HS-5 (cell line): ENCODE measurements around the gene LRP1B.

ENCODE experiments used
- DNase-seq: peaks from one replicate; pipeline ENCODE4 v3.0.0-alpha.2; 2012; ENCODE audit warnings: low read depth

Gene LRP1B

GRCh38 chr2:141508806-141509595 is 621.8 kb downstream of the LRP1B start:
- DNase-seq, result no peak

- DNase-seq, result no peak
These were observed 622.6 kb downstream of the LRP1B start for GRCh38 chr2:141508086-141508752.

GRCh38 chr2:141506135-141506534 is 624.7 kb downstream of the LRP1B start:
- DNase-seq, result no peak

GRCh38 chr2:141501752-141502151 is 629.1 kb downstream of the LRP1B start:
- DNase-seq, result no peak

DNA sequence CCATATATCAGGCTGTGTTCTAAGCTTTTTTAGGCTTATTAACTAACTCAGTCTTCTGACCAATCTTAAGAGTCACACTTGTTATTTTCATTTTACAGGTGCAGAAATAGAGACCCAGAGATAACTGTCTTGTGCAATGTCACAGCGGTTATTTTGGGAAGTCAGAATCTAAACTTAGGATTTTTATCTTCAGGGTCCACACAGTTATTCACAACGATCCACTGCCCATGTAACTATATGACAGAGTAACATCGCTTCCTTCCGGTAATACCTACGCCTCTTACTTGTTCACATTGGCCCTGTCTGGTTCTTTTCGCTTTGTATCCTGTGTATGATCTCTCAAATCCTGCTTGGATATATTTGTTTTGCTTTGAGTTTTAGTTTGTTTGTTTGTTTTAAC is 631.7 kb downstream of the LRP1B start:
- DNase-seq, result no peak

- no peak for DNase-seq
These were observed 632.3 kb downstream of the LRP1B start for GRCh38 chr2:141498561-141498960.

DNA sequence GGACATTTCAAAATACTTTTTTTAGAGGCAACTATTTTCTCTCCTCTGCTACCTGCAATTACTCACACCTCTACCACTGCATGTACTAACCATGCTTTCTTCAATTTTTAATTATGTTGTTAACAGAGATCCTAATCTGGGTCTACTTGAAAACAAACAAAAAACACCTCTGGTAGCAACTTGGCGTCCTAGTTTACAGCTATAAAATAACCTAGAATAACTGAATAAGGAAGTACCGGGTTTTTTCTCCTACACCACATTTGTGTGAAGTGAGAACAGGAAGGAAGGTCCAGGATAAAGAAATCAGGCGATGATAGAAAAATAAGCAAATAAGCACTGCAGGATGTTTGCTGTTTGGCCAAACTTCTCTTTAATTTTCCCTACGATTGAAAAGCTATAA is 633.5 kb downstream of the LRP1B start:
- no peak for DNase-seq

DNA sequence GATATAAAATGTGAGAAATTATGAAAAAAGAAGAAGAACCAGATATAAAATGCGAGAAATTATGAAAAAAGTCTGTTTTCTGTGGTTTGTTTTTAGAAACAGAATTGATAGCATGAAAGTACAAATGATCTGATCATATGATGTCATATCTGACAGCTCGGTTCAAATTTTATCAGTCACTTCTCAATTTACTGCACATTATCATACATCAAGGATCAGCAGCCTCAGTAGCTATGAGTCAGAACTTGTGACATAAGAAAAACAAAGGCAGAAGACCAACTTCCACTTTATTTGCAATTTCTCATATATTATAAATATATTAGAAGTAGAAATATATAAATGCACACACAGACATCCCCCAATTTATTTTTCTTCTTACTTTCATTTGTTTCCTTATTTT is 634.0 kb downstream of the LRP1B start:
- no peak for DNase-seq

GRCh38 chr2:141493936-141494335 is 636.9 kb downstream of the LRP1B start:
- no peak for DNase-seq

GRCh38 chr2:141492816-141493215 is 638.0 kb downstream of the LRP1B start:
- no peak for DNase-seq

DNA sequence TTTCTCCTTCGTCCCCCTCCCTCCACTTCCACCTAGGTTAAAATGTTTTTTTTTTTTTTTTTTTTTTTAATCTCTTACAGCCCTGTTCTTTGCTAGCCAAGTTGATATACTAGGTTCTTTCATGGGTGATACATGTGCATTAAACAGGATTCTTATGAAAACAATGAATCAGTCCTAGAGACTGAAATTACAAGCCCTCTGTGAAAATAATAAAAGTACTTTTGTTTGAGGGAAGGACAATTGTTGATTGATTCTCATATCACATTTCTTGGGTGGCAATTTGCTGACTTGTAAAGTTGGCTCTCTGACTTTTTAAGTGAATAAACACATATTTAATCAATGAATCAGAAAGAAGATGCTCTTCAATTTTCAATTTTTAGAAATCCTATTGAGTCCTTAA is 639.9 kb downstream of the LRP1B start:
- DNase-seq, result no peak

DNA sequence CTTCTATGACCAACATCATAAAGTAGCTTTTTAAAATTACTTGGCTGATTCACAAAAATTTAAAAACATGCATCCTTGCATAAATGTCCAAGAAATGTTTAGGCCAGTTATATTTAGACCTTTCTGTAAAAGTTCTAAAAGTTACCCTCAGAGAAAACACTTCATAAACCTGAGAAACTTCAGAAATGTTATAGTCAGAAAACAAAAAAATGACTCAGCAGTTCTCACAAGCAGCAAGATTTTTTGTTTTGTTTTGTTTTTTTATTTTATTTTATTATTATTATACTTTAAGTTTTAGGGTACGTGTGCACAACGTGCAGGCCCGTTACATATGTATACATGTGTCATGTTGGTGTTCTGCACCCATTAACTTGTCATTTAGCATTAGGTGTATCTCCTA is 648.1 kb downstream of the LRP1B start:
- DNase-seq, result no peak

DNA sequence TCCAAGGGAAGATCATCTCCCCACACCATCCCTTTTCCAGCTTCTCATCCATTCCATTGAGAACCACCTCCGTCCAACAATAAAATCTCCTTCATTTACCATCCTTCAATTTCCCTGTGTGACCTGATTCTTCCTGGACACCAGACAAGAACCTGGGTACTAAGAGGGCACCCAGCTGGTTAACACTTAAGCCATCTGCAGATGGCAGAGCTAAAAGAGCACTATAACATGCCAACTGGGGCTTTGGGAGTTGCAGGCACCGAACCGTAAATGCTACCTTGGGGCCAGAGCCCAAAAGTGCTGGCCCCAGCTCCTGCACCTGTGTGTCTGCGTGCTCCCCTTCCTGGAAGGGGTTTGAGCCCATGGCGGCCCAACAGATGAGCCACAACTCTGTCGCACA is 655.0 kb downstream of the LRP1B start:
- no peak for DNase-seq

DNA sequence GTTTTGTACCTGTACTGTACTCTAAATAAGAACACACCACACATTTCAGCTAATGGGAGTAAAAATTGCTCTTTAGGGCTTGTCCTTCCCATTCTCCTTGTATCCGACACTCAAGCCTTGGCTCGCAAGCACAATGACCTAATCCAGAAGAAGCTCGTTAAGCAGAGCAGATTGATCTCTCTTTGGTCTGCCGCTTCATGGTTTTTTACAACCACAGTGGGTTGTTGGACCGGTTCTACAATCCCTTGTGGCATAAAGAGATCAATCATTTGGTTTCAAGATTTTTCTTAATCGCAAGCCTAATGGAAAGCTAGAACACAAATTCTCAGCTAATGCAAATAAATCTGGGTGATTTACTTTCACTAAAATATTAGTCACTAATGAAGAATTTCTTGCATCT is 662.1 kb downstream of the LRP1B start:
- DNase-seq, result no peak

- no peak for DNase-seq
These were observed 663.5 kb downstream of the LRP1B start for GRCh38 chr2:141467331-141467730.

- DNase-seq, result no peak
These were observed 665.8 kb downstream of the LRP1B start for GRCh38 chr2:141464995-141465394.

DNA sequence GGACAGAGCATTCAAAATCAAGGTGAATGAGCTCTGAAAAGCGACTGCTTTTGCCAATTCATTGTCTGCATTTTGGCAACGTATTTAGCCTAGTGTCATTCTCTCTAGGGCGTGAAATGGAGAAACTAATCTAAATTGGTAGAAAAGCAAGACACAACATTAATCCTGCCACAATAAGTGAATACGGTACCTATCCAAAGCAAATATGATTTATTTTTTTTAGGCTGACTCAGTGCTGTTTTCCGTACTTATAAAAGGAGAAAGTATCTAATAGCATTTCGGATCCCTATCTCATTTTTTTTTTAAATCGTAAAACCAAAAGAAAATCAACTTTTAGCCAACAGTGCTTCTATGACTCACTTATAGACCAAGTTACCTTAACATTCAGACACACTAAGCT is 672.5 kb downstream of the LRP1B start:
- DNase-seq, result no peak

GRCh38 chr2:141455877-141456276 is 674.9 kb downstream of the LRP1B start:
- DNase-seq, result no peak

GRCh38 chr2:141455211-141455826 is 675.5 kb downstream of the LRP1B start:
- DNase-seq, result no peak

GRCh38 chr2:141440072-141440635 is 690.7 kb downstream of the LRP1B start:
- DNase-seq, result no peak

DNA sequence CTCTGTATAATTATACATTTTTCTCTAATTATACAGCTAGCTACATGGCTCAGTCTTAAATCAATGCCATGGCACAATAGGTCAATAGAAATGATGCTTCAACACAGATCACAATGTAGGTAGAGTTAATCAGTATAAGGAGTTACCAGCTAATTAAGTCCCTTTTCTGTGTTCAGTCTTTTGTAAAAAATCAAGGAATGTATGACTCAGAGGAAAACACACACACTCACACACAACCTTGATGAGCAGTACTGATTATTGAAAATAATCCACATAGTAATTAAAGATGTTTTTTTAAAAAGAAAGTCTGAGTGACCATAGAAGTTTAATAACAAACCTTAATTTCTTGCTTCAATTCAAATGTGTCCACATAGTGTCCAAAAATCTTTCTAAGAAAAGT is 691.3 kb downstream of the LRP1B start:
- DNase-seq, result no peak

GRCh38 chr2:141438536-141438935 is 692.3 kb downstream of the LRP1B start:
- DNase-seq, result no peak

GRCh38 chr2:141437521-141437920 is 693.3 kb downstream of the LRP1B start:
- DNase-seq, result no peak
